ENCODE measurements around the gene NOBOX.

- TF ChIP-seq EZH2 (IDR thresholded peaks at IDR 0.05; ENCODE audit: low read length), result no peak
- no peak for TF ChIP-seq CTCF (optimal IDR thresholded peaks at IDR 0.05 in 1 of 3, IDR thresholded peaks at IDR 0.05 in 1 of 3, conservative IDR thresholded peaks at IDR 0.05 in 1 of 3; ENCODE audit: extremely low read depth in 1 of 3, insufficient read depth in 2 of 3, low read length in 3 of 3)
These were observed 48.6 kb upstream of the NOBOX start for GRCh38 chr7:144452064-144452463.
